ENCODE data around the gene TIMP2. TPM values are rescaled to one million over a fixed set of nuclear protein-coding genes. Genes with fewer than 3 reads are reported as not detected.

The TIMP2 gene
- total and polyA plus RNA-seq, 2 of the 8 experiments (the other 6 are each of a cell fraction or from before 2014, with no cell fraction given): 18.2 to 43.3 TPM

DNA sequence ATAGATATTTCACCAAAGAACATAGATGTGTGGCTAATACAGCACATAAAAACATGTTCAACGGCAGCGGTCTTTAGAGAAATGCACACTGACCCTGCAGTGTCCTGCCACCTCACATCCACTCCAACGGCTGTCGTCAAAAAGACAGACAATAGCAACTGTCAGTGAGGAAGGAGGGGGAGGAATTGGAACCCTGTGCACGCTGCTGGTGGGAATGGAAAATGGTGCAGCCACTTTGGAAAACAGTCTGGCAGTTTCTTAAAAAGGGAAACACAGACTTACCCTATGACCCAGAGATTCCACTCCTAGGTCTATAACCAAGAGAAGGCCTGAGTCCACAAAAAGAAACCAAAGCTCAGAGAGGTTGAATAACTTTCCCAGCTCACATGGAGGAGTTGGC lies 29.9 kb downstream of the TIMP2 start:
- H3K4me1 ChIP-seq (replicated peaks in 1 of 4; ENCODE audit: control insufficient read depth in 3 of 4, insufficient read depth in 4 of 4, low read length in 3 of 4): peaks cover 4 to 22% (median 14%) of the 10 kb centered on the region in 4 experiments
- H3K79me1 ChIP-seq (ENCODE audit: low read depth, low read length): peaks cover 16% of the 10 kb centered on the region
- TF ChIP-seq CBX8 (IDR thresholded peaks at IDR 0.05; ENCODE audit: borderline replicate concordance, low read depth, low read length): no peak
- TF ChIP-seq NANOG (IDR thresholded peaks at IDR 0.05; ENCODE audit: insufficient read depth, low read depth, low read length, poor library complexity, severe bottlenecking): no peak
- TF ChIP-seq POU5F1 (IDR thresholded peaks at IDR 0.05; ENCODE audit: low read depth, low read length): no peak
- H2BK20ac ChIP-seq (ENCODE audit: low read length): no peak overlapping the region
- no peak for FAIRE-seq
- H3K9me3 ChIP-seq (ENCODE audit: insufficient read depth in 2 of 2, low read depth in 1 of 2, low read length in 1 of 2): no peaks in the 10 kb centered on the region
- no peak overlapping the region for H2BK12ac ChIP-seq (ENCODE audit: low read depth, low read length)
- H4K8ac ChIP-seq (ENCODE audit: extremely low read depth, insufficient read depth, low read length): no peak overlapping the region
- no peak overlapping the region for H3K4ac ChIP-seq (replicated peaks; ENCODE audit: insufficient read length, low read depth, low read length)
- H4K91ac ChIP-seq (replicated peaks; ENCODE audit: insufficient read length, low read length): no peak overlapping the region
- no peak overlapping the region for H2AFZ ChIP-seq (ENCODE audit: low read length)
- no peaks in the 10 kb centered on the region; the same call in 1 of the 2 replicates for H3K23me2 ChIP-seq (ENCODE audit: low read depth, low read length)
- no peak overlapping the region for H3K56ac ChIP-seq (replicated peaks; ENCODE audit: insufficient read length, low read depth, low read length)
- no peak overlapping the region for H4K5ac ChIP-seq (ENCODE audit: insufficient read length, low read depth, low read length)
- no peaks in the 10 kb centered on the region; a peak in 3 of 8 replicates for H3K36me3 ChIP-seq (ENCODE audit: control insufficient read depth in 2 of 4, insufficient read depth in 4 of 4, low read length in 3 of 4)
- no peak overlapping the region for H2BK15ac ChIP-seq (ENCODE audit: low read length)
- POLR2A ChIA-PET (ENCODE audit: partially characterized antibody): no interaction called here
- peaks cover 0 to 42% of the 10 kb centered on the region in 2 experiments; a peak in 2 of 4 replicates for H3K79me2 ChIP-seq (ENCODE audit: control insufficient read depth in 1 of 2, insufficient read depth in 2 of 2, low read length in 2 of 2)
- H3K27me3 ChIP-seq (replicated peaks in 1 of 4; ENCODE audit: control insufficient read depth in 3 of 4, extremely low read depth in 1 of 4, insufficient read depth in 3 of 4, low read length in 3 of 4): no peaks in the 10 kb centered on the region
- no peak overlapping the region for H3K9ac ChIP-seq (replicated peaks in 1 of 4; ENCODE audit: extremely low read depth in 1 of 4, low read depth in 3 of 4, low read length in 3 of 4)
- H3K18ac ChIP-seq (ENCODE audit: extremely low read depth, low read length): no peak overlapping the region
- H3K27ac ChIP-seq (ENCODE audit: low read depth, low read length): no peak overlapping the region
- CTCF ChIA-PET (ENCODE audit: partially characterized antibody): interaction anchor here (1.1 to 5.9 kb wide), 5 partner anchors 9 to 80 kb away, joined by 3 to 19 read pairs (median 10); no protein-coding TSS in a partner anchor
- 96% methylated on average over 5 of the region's 5 CpGs; no CpG with 5 or more reads in 1 of the 2 experiments for WGBS, 2 experiments (ENCODE audit: extremely low coverage in 1 of 2, insufficient coverage in 1 of 2, insufficient read length in 1 of 2, insufficient replicate concordance in 2 of 2, low coverage in 1 of 2, low lambda C conversion rate in 2 of 2, missing lambda C conversion rate in 1 of 2)
- peaks cover 4 to 17% of the 10 kb centered on the region in 2 experiments for H4K20me1 ChIP-seq (replicated peaks in 1 of 2; ENCODE audit: control insufficient read depth in 1 of 2, insufficient read depth in 2 of 2, low read length in 2 of 2)
- H3K14ac ChIP-seq (ENCODE audit: insufficient read length): no peak overlapping the region
- H2BK5ac ChIP-seq (ENCODE audit: low read depth, low read length): no peak overlapping the region
- no peak overlapping the region for H2BK120ac ChIP-seq (replicated peaks; ENCODE audit: low read depth, low read length)
- DNase-seq (ENCODE audit: low read depth in 1 of 2, low spot score in 2 of 2): no peak
- H3K4me3 ChIP-seq (ENCODE audit: extremely low read depth in 1 of 4, insufficient read depth in 2 of 4, low read depth in 3 of 4, low read length in 4 of 4): no peak overlapping the region
- H3K23ac ChIP-seq (ENCODE audit: insufficient read length): no peak overlapping the region
- no peak overlapping the region for H2AK5ac ChIP-seq (ENCODE audit: low read depth, low read length)
- H3K4me2 ChIP-seq (ENCODE audit: insufficient read depth in 1 of 2, low read depth in 2 of 2, low read length in 2 of 2): no peak overlapping the region

All from H1 (cell line).